Measurements from ENCODE around the gene NR1H3.
"Not testable (repeated sequence)": the region's sequence is repeated elsewhere in the genome, so short reads cannot be mapped to it uniquely, and the experiment has no call there.

NR1H3 gene

DNA sequence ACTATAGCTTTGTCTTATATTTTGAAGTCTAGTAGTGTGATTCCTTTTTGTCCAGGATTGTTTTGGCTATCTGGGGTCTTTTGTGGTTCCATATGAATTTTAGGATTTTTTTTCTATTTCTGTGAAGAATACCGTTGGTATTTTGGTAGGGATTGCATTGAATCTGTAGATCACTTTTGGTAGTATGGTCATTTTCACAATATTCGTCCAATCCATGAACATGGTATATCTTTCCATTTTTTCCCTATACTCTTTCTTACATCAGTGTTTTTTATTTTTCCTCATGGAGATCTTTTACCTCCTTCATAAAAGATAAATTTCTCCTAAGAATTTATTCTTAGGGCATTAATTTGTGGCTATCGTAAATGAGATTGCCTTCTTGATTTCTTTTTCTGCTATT is 41.3 kb downstream of the NR1H3 start:
- in situ Hi-C loops (cut with MboI; ENCODE audit: low sequenced_read_pairs), result loop anchor here (25.0 kb wide), 1 partner anchor 438 kb away; no protein-coding TSS in a partner anchor

DNA sequence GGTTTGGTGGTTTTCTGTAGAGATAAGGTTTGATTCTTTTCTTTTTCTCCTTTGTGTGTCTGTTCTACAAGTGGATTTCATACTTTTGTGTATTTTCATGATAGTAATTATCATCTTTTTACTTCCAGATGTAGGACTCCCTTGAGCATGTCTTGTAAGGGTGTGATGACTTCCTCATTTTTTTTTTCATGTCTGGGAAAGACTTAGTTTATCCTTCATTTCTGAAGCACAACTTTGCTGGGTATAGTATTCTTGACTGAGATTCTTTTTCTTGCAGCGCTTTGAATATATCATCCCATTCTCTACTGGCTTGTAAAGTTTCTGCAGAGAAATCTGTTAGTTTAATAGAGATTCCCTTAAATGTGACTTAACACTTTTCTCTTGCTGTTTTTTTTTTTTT is 45.1 kb downstream of the NR1H3 start:
- in situ Hi-C loops (cut with MboI; ENCODE audit: low sequenced_read_pairs), result no loop called here

GRCh38 chr11:47305734-47306483 is 48.1 kb downstream of the NR1H3 start:
- in situ Hi-C loops (cut with MboI; ENCODE audit: low sequenced_read_pairs), result no loop called here

DNA sequence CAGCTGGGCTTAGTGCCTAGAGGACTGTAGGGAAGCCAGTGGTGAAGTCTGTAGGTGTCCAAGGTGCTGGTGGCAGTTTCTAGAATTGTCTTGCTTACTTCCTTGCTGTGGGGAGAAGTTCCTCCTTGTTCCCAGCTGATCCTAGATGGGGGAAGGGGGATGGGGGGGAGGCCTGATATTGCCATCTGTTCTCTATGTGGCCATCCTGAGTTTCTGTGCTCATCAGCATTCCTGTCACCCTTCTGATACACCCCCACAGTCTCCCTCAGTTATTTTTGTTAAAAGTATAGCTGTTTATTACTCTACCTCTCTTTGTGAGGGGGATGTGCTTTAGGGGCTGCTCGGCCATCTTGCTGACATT is 48.7 kb downstream of the NR1H3 start:
- in situ Hi-C loops (cut with MboI; ENCODE audit: low sequenced_read_pairs), result no loop called here

DNA sequence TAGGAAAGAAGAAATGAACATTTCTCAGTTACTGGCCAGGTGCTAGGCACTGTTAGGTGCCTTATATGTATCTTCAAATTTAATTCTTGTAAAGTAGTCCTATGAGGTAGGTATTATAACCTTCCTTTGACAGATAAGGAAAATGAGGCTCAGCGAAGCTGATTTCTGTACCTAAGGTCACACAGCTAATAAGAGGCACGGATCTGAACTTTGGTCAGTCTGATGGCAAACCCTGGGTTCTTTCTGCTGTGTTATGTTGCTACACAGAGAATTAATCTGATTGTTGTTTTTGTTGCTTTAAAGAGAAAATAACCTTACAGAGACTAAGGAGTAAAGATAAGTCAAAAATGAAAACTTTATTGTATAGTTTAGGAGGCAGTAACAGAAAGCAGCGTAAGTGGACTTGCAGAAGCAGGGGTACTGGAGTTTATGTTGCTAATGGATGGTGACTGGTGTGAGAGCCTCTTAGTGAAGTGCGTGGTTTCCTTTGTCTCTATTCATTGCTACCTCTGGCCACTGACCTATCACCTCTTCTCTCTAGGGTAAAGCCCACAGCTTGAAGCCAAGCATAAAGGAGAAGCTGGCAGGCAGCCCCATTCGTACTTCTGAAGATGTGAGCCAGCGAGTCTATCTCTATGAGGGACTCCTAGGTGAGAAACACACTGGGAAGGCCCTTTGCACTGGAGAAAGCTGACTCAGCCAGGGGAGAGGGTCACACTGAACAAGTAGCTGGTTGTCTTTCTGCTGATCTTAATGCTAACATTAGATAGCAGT is 50.4 kb downstream of the NR1H3 start:
- in situ Hi-C loops (cut with MboI; ENCODE audit: low sequenced_read_pairs), result no loop called here

- in situ Hi-C loops (cut with MboI; ENCODE audit: low sequenced_read_pairs), result no loop called here
Observed at GRCh38 chr11:47314992-47315391, 57.2 kb downstream of the NR1H3 start.

GRCh38 chr11:47316501-47316900 is 58.7 kb downstream of the NR1H3 start:
- in situ Hi-C loops (cut with MboI; ENCODE audit: low sequenced_read_pairs), result not testable (repeated sequence)

DNA sequence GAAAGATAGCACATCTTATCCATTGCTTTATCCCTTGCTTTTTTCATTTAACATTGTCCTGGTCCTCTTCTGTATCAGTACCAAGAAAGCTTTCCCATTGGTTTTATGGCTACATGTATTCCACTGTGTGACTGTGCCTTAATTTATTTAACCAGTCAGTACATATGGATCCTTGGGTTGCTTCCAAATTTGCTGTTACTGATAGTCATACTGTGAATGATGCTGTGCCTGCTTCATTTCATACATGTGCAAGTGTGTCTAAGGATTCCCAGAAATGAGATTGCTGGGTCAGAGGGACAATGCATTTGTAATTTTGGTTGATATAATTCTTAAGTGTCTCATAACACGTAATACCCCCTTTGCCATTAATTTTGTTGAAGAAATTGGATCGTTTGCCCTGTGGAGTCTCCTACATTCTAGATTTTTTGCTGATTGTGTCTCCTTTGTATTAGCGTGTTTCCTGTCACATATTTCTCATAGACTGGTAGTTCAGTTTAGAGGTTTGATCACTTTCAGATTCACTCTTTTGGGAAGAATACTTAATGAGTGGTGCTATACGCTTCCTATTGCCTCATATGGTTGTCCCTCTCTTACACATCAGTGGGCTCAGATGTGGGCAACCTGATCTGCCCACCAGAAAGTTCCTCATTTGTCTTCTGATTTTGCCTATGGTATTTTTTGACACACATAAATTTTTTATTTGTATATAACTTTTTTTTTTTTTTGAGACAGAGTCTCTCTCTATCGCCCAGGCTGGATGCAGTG is 59.5 kb downstream of the NR1H3 start:
- in situ Hi-C loops (cut with MboI; ENCODE audit: low sequenced_read_pairs), result no loop called here

GRCh38 chr11:47318166-47318565 is 60.4 kb downstream of the NR1H3 start:
- in situ Hi-C loops (cut with MboI; ENCODE audit: low sequenced_read_pairs), result no loop called here
